Hematopoietic multipotent progenitor cell treated with erythropoietin and hydrocortisone succinate and interleukin-3 and kit ligand, for 8 days (in vitro differentiated cells): ENCODE results near the gene SBK1.
"Not testable (repeated sequence)": the region's sequence is repeated elsewhere in the genome, so short reads cannot be mapped to it uniquely, and the experiment has no call there.

Experiments
- DNase-seq: peaks from one replicate; pipeline ENCODE4 v3.0.0-alpha.2; 2015

The SBK1 gene

GRCh38 chr16:28291651-28292626, at the start of gene SBK1:
SBK1 (plus strand) TSS chr16:28292525; CDS start chr16:28317392, 24,867 bp downstream.
- DNase-seq, result peak; percentile 58

GRCh38 chr16:28249483-28249882, 42.8 kb upstream of the SBK1 start:
- not testable (repeated sequence) for DNase-seq

- no peak for DNase-seq
These were observed 41.3 kb upstream of the SBK1 start for GRCh38 chr16:28250999-28251398.

GRCh38 chr16:28254158-28254557, 38.2 kb upstream of the SBK1 start:
- DNase-seq, result no peak

GRCh38 chr16:28255838-28256237, 36.5 kb upstream of the SBK1 start:
- no peak for DNase-seq

GRCh38 chr16:28257256-28257655, 35.1 kb upstream of the SBK1 start:
- DNase-seq, result no peak

- DNase-seq, result no peak
These were observed 33.8 kb upstream of the SBK1 start for GRCh38 chr16:28258567-28258966.

GRCh38 chr16:28259091-28259780, 33.1 kb upstream of the SBK1 start:
- no peak for DNase-seq

GRCh38 chr16:28259781-28260150, 32.6 kb upstream of the SBK1 start:
- DNase-seq, result no peak

GRCh38 chr16:28260193-28260592, 32.1 kb upstream of the SBK1 start:
- DNase-seq, result no peak

- no peak for DNase-seq
These were observed 30.4 kb upstream of the SBK1 start for GRCh38 chr16:28261942-28262341.

GRCh38 chr16:28263305-28263704, 29.0 kb upstream of the SBK1 start:
- no peak for DNase-seq

- no peak for DNase-seq
These were observed 27.7 kb upstream of the SBK1 start for GRCh38 chr16:28264656-28265055.

GRCh38 chr16:28265822-28266221, 26.5 kb upstream of the SBK1 start:
- no peak for DNase-seq

- DNase-seq, result no peak
These were observed 25.0 kb upstream of the SBK1 start for GRCh38 chr16:28267356-28267755.

- no peak for DNase-seq
These were observed 18.8 kb upstream of the SBK1 start for GRCh38 chr16:28273511-28273910.

- DNase-seq, result no peak
These were observed 17.6 kb upstream of the SBK1 start for GRCh38 chr16:28274676-28275075.

- DNase-seq, result no peak
These were observed 16.0 kb upstream of the SBK1 start for GRCh38 chr16:28276301-28276700.

GRCh38 chr16:28277537-28278388, 14.6 kb upstream of the SBK1 start:
- peak; percentile 71 for DNase-seq

- DNase-seq, result no peak
These were observed 13.3 kb upstream of the SBK1 start for GRCh38 chr16:28279006-28279405.

- DNase-seq, result peak; percentile 33
These were observed 11.2 kb upstream of the SBK1 start for GRCh38 chr16:28280881-28281836.

GRCh38 chr16:28282045-28282444, 10.3 kb upstream of the SBK1 start:
- no peak for DNase-seq
